ENCODE measurements around the gene CNFN.
A peak's percentile ranks its signal among the peaks of the same experiment; 100 is the strongest.

CNFN gene

GRCh38 chr19:42422092-42422900, 32.2 kb upstream of the CNFN start:
- H3K27me3 ChIP-seq (ENCODE audit: insufficient read depth, low read depth), result no peaks in the 10 kb centered on the region
- no peaks in the 10 kb centered on the region for H3K36me3 ChIP-seq (ENCODE audit: insufficient read depth)
- peak overlapping the region; percentile 76 for H3K4me2 ChIP-seq
- H3K4me1 ChIP-seq (ENCODE audit: low read depth, poor library complexity, severe bottlenecking), result peaks cover 8% of the 10 kb centered on the region
- no peak overlapping the region for H3K27ac ChIP-seq
- peak overlapping the region; percentile 69 for H3K4me3 ChIP-seq (IDR thresholded peaks at IDR 0.05; ENCODE audit: insufficient read depth, low read depth, low read length)
- no peaks in the 10 kb centered on the region for H4K20me1 ChIP-seq (ENCODE audit: insufficient read depth)
- peak overlapping the region; percentile 42; the same call in 1 of the 2 replicates for H3K9ac ChIP-seq
- no peak for TF ChIP-seq CTCF (conservative IDR thresholded peaks at IDR 0.05; ENCODE audit: low read depth, low read length)
- H2AFZ ChIP-seq (ENCODE audit: low read depth), result peak overlapping the region; percentile 88; the same call in 1 of the 2 replicates
- no peaks in the 10 kb centered on the region for H3K79me2 ChIP-seq (ENCODE audit: insufficient read depth, low read depth)

- H3K79me2 ChIP-seq (ENCODE audit: insufficient read depth, low read depth), result no peaks in the 10 kb centered on the region
- no peak overlapping the region for H3K4me2 ChIP-seq
- H2AFZ ChIP-seq (ENCODE audit: low read depth), result no peak overlapping the region
- H3K36me3 ChIP-seq (ENCODE audit: insufficient read depth), result no peaks in the 10 kb centered on the region
- no peaks in the 10 kb centered on the region for H3K27me3 ChIP-seq (ENCODE audit: insufficient read depth, low read depth)
- H3K4me1 ChIP-seq (ENCODE audit: low read depth, poor library complexity, severe bottlenecking), result peaks cover 8% of the 10 kb centered on the region
- no peaks in the 10 kb centered on the region for H4K20me1 ChIP-seq (ENCODE audit: insufficient read depth)
- no peak overlapping the region for H3K4me3 ChIP-seq (IDR thresholded peaks at IDR 0.05; ENCODE audit: insufficient read depth, low read depth, low read length)
- no peak overlapping the region for H3K9ac ChIP-seq
- H3K27ac ChIP-seq, result no peak overlapping the region
- no peak for TF ChIP-seq CTCF (conservative IDR thresholded peaks at IDR 0.05; ENCODE audit: low read depth, low read length)
Measured at GRCh38 chr19:42421591-42422031, 31.5 kb upstream of the CNFN start.

- Histone ChIP-seq H3K4me2 (no peak overlapping the region), H3K79me2 (ENCODE audit: insufficient read depth, low read depth) (no peaks in the 10 kb centered on the region), H4K20me1 (ENCODE audit: insufficient read depth) (no peaks in the 10 kb centered on the region), H2AFZ (ENCODE audit: low read depth) (no peak overlapping the region), H3K27ac (no peak overlapping the region), H3K9ac (no peak overlapping the region), H3K27me3 (ENCODE audit: insufficient read depth, low read depth) (no peaks in the 10 kb centered on the region), H3K36me3 (ENCODE audit: insufficient read depth) (no peaks in the 10 kb centered on the region), H3K4me3 (IDR thresholded peaks at IDR 0.05; ENCODE audit: insufficient read depth, low read depth, low read length) (no peak overlapping the region), H3K4me1 (ENCODE audit: low read depth, poor library complexity, severe bottlenecking) (peaks cover 8% of the 10 kb centered on the region)
- no peak for TF ChIP-seq CTCF (conservative IDR thresholded peaks at IDR 0.05; ENCODE audit: low read depth, low read length)
Measured at GRCh38 chr19:42421101-42421500, 31.0 kb upstream of the CNFN start.

- Histone ChIP-seq H4K20me1 (ENCODE audit: insufficient read depth) (no peaks in the 10 kb centered on the region), H3K9ac (no peak overlapping the region), H3K79me2 (ENCODE audit: insufficient read depth, low read depth) (no peaks in the 10 kb centered on the region), H3K27ac (no peak overlapping the region), H3K27me3 (ENCODE audit: insufficient read depth, low read depth) (no peaks in the 10 kb centered on the region), H3K36me3 (ENCODE audit: insufficient read depth) (no peaks in the 10 kb centered on the region), H2AFZ (ENCODE audit: low read depth) (no peak overlapping the region), H3K4me3 (IDR thresholded peaks at IDR 0.05; ENCODE audit: insufficient read depth, low read depth, low read length) (no peak overlapping the region), H3K4me1 (ENCODE audit: low read depth, poor library complexity, severe bottlenecking) (peaks cover 8% of the 10 kb centered on the region), H3K4me2 (no peak overlapping the region)
- TF ChIP-seq CTCF (conservative IDR thresholded peaks at IDR 0.05; ENCODE audit: low read depth, low read length), result peak; percentile 89
Measured at GRCh38 chr19:42420055-42420544, 30.0 kb upstream of the CNFN start.

All from KMS-11 (cell line).